GM19467 (cell line): Measurements from ENCODE around the gene EID2.

Source experiments
- ATAC-seq: cut with Tn5 transposase; IDR thresholded peaks from one replicate; pipeline ENCODE4 v1.9.1; 2021; ENCODE audit warnings: mild to moderate bottlenecking, moderate library complexity; ENCODE audit not compliant: unreplicated experiment

Gene EID2, protein sequence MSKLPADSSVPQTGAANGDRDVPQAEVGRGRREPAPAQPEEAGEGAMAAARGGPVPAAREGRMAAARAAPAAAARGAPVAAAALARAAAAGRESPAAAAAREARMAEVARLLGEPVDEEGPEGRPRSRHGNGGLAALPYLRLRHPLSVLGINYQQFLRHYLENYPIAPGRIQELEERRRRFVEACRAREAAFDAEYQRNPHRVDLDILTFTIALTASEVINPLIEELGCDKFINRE

DNA sequence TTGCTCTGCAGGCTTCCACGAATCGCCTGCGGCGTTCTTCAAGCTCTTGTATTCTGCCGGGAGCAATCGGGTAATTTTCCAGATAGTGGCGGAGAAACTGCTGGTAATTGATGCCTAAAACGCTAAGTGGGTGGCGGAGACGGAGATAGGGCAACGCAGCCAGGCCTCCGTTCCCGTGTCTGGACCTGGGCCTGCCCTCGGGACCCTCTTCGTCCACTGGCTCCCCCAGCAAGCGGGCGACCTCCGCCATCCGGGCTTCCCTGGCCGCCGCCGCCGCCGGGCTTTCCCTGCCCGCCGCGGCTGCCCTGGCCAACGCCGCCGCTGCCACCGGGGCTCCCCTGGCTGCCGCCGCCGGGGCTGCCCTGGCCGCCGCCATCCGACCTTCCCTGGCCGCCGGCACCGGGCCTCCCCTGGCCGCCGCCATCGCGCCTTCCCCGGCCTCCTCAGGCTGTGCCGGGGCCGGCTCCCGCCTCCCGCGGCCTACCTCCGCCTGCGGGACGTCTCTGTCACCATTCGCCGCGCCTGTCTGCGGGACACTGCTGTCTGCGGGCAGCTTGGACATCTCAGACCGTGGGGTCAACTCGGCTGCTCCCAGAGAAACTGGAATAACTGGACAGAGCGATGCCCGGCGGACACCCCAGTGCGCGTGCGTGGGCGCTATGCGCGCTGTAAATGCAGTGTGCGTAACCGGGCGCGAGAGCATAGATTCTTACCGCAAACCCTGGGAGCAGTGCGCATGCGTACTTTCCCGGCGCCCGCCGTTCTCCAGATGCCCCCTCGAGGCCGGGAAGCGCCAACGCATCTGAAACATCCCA lies at the start of gene EID2:
Gene EID2, minus strand, starts transcription at position 644 of the 815 bp plus-strand sequence. Its CDS starts 82 bp downstream, at position 562.
- peak; percentile 81 for ATAC-seq

DNA sequence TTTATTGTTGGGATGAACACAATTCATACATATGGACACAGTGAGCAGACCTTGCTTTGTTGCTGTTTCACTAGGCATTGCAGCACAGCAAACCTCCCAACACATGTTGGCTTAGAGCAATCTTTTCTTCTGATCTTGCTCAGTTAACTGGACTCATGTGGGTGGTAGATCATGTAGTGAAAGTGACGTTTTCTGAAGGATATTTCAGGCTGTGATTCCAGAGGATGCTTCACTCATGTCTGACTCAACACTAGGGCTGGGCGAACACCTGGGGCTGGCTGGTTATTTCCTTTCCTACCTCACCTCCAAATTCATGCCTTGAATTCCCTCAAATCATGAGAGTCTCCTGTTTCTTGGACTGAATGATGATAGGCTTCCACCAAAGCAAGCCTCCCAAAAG lies 48.1 kb upstream of the EID2 start:
- ATAC-seq = no peak

DNA sequence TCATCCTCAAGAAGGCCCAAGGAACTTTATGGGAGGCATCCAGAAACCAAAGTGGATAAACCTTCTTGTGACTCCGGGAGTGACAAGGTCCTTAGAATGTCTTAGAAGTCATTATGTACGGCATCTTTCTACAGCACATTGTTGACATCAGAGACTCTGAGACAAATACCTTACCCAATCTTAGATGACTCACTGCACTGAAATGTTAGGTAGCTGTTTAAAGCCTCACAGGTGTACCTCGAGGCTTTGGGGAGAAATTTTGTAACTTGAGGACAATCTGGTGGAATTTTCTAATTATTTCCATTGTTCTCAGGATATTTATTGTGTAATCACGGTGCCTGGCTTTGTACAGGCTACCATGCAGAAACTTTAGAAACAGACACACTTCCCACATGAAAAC lies 47.5 kb upstream of the EID2 start:
- ATAC-seq = no peak

DNA sequence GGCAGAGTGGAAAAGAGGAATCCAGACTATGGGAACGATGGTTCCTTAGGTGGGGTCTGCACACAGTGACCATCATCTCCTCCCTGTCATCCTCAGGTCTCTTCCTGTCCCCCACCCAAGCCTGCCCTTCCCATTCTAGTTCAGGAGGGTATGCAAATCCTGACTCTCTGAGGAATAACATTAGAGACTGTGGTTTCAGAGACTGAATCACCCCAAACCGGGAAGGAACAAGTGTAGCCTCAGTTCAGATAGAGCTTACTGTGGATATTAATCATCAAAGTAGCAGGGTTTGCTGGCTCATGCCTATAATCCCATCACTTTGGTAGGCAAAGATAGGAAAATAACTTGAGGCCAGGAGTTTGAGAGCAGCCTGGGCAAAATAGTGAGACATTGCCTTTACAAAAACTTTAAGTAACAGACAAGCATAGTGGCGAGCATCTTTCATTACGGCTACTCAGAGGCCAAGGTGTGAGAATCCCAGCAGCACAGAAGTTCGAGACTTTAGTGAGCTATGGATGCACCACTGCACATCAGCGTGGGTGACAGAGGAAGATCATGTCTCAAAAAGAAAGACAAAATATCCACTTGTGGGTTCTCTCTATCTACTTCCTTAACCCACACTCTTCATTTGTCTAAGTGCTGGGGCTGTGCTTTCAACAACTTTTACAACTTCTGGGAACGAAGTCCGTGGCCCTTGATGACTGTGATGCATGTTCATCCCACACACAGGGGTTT lies 43.1 kb upstream of the EID2 start:
- ATAC-seq = no peak

DNA sequence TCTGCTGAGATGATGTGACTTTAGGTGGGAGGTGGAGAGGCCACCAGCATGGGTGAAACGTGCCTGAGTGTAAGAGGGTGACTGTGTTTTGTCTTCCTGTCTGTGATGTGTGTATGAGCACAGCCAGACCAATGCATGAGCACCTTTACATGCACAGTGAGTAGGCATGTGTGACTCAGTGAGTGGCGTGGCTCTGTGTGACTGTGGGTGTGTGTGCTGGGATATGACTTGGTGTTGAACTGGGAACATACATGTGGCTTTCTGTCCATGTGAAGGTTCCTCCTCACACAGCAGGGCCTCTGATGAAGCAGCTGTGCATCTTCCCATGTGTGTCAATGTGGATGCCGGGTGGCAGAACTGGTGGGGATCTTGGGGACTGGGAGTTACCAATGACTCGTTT lies 42.5 kb upstream of the EID2 start:
- ATAC-seq = no peak

DNA sequence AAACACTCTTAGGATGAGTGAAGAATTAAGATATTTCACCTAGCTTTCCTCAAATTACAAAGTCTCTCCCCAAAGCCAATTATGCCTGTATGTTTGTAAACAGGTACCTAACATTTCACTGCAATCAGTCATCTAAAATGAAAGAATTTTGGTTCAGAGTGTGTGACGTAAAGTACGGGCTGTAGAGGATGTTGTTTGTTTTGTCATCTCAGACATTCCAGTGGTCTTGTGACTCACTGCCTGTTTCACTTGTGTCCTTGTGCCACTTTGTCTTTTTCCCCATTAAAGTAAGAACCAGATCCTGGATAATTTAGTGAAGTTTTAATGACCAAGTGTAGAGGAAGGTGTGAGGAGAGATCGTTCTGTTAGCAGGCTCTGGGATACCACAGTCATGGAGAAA lies 28.6 kb upstream of the EID2 start:
- no peak for ATAC-seq

DNA sequence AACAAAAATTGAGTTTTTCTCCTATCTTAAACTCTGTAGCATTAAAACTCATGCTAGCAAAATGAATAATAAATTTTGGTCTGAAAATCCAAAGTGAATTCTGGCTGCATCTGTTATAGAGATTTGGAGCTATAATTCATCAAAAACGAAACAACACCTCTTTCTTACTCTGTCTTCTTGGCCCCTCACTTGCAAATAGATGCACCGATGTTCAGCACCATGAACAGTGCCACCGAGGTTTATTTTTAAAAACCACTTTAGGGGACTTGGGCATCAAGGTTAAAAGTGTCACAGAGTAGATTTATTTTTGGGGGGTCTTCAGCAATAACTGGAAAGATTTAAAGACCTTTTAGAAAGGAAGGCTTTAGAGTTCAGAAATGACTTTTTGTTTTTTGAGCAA lies 26.1 kb upstream of the EID2 start:
- ATAC-seq = no peak

DNA sequence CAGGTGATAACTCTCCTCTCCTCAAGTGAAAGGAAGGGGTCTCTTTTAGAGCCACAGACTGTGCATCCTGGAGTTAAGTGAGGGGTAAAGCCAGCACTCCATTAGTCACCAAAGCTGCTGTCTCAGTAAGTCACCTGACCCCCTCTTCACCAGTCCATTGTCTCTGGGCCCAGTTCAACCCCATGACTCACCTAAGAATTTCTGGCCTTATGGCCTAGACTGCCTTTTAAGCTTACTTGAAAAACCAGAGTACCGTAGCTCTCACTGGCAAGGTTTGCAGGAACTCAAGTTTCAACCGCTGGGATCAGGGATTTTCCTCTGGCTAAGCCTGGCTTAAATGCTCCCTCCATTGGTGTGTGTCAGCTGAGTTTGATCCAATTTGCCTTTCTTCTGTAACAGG lies 23.4 kb upstream of the EID2 start:
- no peak for ATAC-seq

DNA sequence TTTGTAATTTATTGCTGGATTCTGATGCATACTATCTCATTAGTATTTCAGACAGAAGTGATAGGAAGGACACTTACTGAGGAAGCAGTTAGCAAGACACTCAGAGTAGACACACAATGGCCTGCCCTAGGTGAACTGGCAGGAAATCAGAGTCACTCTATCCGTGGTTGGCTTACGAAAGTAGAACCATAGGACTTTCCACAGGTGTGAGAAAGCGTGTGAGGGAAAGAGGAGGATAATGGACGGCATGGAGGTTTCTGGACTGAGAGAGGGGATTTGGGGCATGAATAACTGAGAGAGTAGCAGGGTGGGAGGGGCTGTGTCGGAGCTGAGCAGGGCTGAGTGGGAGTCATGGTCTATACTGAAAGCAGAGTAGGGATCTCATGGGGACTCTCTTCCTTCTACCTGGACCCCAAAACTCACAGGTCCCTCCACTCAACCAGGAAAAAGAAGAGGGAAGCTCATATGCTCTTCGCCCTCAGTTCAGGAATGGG lies 18.7 kb upstream of the EID2 start:
- no peak for ATAC-seq

DNA sequence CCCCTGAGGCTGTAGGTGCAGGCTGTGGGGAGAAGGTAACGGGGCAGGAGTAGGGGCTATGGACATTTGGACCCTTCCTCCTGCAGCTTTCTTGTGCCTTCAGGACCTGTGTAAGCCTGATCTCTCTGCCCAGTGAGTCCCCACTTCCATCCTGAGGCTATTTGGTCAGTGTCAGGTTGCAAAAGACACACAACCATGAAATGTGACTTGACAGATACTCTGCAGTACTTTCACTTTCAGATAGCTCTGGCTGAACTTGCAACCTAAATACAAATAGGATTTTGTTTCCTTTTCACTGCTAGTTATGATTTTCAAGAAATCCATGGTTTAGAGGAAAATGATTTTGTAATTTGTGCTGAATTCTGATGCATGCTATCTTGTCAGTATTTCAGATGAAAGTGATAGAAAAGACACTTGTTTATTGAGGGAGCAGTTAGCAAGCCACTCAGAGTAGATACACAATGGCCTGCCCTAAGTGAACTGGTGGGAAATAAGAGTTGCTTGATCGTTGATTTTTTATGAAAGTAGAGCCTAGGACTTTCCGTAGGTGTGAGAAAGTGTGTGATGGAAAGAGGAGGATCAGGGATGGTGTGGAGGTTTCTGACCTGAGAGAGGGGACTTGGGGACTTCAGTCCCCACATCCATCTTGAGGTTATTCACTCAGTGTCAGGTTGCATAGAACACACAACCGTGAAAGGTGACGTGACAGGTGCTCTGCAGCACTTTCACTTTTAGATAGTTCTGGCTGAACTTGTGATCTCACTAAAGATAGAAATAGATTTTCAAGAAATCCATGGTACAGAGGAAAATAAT lies 18.1 kb upstream of the EID2 start:
- ATAC-seq = no peak

DNA sequence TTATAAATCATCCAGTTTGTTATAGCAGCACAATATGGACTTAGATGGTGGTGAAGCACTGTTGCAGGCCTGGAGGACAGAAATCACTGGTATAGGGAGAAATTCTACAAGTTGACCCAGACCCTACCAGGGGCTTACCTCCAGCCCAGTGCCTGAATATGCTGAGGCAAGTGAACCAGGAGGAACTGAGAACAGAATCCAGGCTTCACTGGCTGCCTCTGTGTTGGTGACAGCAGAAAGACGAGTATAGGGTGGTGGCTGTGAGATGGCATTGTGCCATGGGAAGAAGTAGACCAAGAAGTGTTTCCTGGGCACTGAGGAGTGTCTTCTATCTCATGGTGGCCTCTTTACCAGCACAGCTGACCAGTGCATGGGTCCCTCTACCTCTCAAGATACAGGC lies 15.9 kb upstream of the EID2 start:
- ATAC-seq = no peak

DNA sequence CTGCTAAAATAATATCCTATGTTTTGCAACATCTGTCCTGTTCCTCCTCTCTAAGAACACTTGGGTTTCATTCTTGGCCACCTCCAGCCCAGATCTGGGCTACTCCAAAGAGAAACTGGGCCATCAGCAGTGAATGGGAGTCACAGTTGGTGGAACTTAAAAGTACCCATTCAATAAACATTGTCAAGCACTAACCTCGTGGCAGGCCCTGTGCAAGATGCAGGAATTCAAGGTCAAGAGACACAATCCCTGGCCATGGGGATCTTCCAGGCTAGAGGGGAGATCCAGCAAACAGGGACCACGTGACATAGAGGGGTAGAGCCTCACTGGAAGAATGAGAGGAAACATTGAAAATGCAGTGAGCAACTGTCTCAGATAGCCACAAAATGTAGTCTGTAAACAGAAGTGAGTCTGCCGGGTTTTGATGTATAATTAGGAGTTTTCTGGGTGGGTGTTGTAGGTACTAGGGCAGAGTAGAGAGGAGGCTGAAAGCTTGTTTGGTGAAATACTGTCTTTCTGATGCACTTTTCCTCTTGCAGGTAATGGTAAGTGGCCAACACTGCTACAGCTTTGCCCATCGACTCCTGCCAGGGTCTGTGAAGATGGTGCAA lies 14.8 kb upstream of the EID2 start:
- no peak for ATAC-seq

DNA sequence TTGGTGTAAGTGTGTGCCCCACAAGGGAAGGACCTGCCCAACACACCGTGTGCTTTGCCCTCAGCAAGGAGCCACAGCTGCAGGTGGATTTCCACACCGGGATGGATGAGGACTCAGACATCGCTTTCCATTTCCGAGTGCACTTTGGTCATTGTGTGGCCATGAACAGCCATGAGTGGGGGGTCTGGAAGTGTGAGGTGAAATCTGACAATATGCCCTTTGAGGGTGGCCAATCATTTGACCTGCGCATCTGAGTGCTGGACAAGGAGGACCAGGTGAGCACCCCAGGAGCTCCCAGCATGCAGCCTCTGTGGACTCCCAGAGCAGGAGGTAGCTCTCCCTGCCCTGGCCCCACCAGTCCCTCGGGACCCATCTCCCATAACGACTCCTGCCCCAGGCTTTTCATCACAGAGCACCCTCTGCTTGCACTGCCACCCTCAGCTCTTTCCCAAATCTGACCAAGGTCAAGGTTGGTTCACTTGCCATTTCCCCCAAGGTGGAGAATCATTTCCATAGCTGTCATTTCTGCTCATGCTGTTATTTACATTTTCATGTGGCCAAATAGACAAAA lies 13.2 kb upstream of the EID2 start:
- no peak for ATAC-seq

DNA sequence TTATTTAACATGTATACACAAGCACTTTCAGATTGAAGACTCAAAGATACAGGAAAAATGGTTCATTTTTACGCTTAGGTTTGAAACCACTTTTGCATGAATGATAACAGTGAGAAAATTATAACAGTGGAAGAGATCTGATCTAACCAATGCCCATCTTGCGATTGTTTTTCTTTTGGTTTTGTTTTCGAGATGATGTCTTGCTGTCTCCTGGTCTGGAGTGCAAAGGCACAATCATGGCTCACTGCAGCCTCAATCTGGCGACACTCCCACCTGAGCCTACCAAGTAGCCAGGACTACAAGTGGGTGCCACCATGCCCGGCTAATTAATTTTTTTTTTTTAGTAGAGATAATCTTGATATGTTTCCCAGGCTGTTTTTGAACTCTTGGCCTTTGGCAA lies 10.2 kb upstream of the EID2 start:
- no peak for ATAC-seq

DNA sequence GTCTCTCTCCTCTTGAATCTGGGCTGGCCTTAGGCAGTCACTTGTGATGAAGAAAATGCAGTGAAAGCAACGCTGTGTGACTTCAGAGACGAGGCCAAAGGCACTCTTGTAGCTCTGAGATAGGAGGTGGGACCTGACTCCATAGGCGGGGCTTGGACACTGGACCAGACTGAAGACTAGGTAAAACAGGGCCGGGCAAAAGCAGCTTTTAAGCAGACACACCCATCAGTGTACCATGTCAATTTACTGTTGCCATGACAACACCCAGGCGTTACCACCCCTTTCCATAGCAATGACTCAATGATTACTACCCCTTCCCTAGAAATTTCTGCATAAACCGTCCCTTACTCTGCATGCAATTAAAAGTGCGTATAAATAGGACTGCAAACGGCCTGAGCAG lies 6.6 kb upstream of the EID2 start:
- no peak for ATAC-seq

DNA sequence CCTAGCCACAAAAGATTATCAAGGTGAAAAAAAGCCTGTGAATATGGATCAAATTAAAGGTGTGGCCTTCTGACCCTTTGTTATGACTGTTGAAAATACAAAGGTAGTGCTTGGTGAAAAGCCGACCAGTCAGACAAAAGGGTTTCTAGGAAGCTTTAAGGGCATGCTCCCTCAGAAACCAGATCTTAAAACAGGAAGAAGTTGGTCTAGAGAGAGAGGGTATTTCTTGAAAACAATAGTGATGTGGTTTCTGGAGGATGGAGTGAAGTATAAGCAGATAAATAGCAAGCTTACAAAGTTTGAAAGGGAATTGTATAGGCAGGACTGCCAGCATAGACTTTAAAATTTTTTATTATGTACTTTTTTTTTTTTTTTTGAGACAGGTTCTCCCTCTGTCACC lies 5.0 kb upstream of the EID2 start:
- ATAC-seq = no peak

DNA sequence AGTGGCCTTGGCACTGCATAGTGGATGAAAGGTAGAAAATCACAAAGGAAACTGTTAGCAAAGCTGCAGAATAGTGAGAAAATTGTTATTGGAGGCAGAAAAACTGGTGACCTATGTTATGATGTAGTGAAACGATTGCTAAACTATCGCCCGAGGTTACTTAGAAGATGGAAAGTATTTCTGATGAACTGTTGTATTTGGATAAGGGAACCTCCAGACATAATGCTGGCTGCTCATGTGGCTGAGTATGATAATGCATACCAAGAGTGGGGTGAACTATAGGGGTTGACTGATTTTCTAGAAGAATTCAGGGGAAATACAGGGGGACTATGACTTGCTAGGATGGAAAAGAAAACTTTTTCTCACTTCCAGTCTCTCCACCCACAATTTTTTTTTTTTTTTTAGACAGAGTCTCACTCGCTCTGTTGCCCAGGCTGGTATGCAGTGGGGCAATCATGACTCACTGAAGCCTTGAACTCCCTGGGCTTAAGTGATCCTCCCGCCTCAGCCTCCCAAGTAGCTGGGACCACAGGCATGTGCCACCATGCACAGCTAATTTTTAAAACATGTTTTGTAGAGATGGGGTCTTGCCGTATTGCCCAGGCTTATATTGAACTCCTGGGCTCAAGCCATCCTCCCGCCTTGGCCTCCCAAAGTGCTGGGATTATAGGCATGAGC lies 4.4 kb upstream of the EID2 start:
- ATAC-seq = no peak

DNA sequence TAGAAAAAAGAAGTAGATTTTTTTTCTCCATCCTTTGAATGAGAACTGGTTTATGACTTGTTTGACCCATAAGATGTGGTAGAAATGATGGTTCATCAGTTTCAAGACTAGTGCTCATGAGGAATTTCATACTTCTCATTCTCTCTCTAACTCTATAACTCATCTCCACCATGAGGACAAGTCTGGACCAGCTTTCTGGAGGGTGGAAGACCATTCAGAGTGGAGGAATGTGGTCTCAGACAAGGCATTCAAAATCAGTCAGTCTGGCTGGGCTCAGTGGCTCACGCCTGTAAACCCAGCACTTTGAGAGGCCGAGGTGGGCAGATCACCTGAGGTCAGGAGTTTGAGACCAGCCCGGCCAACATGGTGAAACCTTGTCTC lies 3.5 kb upstream of the EID2 start:
- ATAC-seq = no peak

DNA sequence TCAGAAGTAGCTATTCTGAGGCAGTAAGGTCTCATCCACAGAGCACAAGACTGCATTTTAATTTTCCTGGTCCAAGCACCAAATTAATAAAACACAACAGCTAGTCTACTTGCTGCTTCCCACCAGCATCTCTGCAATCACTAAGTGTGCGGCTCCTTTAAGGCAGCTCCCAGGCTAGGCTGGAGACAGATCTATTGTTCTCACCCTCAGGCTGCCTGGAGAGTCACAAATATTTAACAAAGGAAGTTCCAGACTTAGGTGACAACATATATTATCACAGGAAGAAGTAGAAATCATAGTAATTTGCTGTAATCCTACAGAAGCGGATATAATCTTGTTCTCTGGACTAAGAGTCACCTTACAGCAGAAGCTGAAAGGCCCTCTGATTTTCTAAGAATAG lies 2.2 kb upstream of the EID2 start:
- ATAC-seq = no peak

DNA sequence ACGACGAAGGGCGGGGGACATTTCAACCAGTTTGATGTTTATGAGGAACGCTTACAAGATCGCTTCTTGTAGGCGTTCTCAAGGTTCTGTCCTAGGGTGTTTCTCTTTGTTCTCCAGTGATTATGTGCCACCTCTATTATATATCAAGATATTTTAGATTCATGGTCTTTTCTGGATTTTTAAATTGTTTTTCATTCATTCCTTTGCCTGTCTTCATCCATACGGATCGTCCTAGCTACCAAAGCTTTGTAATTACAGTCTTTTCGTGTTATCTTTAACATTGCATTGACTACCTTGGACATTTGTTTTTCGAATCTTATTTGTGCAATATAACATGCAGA lies 342 bp upstream of the EID2 start:
- no peak for ATAC-seq
